Subcutaneous adipose tissue (tissue), 4 donors: ENCODE measurements around the gene PCDHGC3. TPM values are rescaled to one million over a fixed set of nuclear protein-coding genes. Genes with fewer than 3 reads are reported as not detected.

Experiments
- total RNA-seq, 4 donors: library from RNA; depleted of rRNA; stranded (reverse); fragments of >200 nt; gene quantifications; one replicate each; pipeline ENCODE4 v1.1.0, GENCODE V29; 2016
- TF ChIP-seq, protein P1 (sequence below): fragments of 450-650 bp; IDR thresholded peaks from one replicate; pipeline ENCODE4 v1.5.1; 2016; ENCODE audit warnings: low read depth, mild to moderate bottlenecking, control low read depth, antibody characterized with exemption, moderate library complexity

PCDHGC3 gene
- total RNA-seq, 4 donors from 2014 or later, result 16.5 to 35.4 (median 30.4) TPM

DNA sequence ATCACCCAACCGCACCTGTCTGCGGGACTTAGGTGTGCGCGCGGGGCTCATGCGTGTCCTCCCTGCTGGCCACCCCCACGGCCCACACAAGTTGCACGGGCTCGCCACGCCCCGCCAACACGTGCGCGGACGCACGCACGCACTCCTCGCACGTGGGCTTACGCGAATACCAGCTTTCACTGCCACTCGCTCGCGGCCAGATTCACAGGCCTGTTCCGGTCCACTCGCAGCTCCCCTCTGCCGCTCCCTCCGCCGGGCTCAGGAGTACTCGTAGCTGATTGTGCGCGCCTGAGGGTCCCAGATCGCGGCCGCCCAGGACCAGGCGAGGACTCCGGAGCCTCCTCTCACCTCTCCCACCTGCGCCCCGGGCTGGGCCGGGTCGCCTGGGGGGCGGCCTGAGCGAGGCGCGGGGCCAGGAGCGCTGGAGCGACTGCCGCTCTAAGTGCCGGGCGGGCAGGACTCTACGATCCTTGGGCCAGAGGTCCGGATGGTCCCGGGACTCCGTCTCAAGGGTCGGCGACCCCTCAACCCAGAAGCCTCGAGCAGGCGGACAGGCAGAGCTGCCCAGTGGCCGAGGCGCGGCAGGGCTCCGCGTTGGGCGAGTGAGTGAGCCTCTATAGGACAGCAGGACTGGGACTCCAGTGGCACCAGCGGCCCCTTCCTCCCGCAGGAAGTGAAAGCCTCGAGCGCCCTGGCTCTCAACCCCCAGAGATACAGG, 16.6 kb downstream of the PCDHGC3 start:
- TF ChIP-seq, protein P1, sequence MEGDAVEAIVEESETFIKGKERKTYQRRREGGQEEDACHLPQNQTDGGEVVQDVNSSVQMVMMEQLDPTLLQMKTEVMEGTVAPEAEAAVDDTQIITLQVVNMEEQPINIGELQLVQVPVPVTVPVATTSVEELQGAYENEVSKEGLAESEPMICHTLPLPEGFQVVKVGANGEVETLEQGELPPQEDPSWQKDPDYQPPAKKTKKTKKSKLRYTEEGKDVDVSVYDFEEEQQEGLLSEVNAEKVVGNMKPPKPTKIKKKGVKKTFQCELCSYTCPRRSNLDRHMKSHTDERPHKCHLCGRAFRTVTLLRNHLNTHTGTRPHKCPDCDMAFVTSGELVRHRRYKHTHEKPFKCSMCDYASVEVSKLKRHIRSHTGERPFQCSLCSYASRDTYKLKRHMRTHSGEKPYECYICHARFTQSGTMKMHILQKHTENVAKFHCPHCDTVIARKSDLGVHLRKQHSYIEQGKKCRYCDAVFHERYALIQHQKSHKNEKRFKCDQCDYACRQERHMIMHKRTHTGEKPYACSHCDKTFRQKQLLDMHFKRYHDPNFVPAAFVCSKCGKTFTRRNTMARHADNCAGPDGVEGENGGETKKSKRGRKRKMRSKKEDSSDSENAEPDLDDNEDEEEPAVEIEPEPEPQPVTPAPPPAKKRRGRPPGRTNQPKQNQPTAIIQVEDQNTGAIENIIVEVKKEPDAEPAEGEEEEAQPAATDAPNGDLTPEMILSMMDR, result no peak

DNA sequence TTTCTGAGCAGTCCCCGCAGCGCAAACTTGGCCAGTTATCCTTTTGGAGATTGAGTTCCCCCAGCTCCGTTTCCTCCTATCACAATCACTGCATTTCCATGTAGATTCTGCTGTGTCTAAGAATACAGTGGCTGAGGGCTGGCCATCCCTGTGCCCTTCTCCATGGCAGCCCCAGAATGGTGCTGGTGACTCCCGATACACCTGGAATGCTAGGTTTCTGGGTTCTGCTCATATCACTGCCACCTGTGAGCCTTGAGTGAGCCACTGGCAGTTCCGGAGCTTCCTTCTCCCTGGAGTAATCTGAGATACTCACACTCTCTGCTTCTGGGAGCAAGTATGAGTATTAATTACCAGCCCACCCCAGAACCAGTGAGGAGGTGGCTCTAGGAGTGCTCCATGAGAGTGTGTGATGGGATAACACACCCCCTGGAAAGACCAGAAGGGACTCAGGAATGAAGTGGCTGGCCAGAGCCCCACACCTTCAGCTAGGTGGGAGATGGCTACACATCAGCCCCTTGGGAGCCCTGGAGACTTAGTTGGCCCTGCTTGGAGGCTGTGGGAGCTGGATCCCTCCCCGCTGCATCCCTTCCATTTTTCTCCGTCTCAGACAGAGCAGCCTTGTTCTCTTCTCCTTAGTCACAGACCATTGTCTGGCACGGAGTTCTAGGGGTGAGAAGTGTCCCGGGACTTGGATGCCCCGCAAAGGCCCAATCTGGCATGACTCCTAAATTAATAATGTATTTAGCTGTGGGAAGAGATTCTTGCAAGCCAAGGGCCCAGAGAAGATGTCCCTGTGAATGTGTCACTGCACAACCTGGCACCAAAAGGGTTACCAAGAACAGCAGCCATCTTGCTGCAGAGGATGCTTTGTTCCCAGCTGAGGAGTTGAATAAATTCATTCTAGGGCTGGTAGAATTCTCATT, 18.0 kb downstream of the PCDHGC3 start:
- TF ChIP-seq, protein P1, result no peak

DNA sequence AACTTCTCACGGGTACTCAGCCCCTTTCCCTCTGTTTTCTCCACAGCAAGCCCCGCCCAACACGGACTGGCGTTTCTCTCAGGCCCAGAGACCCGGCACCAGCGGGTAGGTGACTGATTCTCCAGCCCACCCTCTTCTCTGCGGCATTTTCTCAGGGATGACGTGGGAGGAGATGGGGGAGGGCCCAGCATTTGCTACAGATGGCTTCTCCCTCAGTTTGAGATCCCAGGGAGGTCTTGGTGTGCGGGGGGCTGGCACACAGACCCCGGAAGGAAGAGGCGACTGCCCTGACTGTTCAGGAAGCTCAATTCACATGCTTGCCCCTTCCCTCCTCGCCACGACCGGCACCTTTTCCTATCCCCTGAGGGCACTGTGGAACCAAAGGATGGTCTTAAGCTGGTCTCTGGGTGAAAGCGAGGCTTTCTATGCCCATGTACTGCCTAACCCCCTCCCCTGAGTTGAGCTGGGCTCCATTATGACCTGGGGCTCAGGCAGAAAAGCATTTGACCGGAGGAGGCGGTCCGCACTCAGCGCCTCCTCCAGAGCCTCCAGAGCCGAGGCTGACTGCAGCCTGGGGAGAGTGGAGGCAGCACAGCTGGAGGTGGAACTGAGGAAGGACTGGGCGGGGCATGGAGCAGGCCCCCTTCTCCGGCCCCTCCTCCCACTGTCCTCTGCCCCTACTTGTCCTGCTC, 19.1 kb downstream of the PCDHGC3 start:
- TF ChIP-seq, protein P1, result no peak

DNA sequence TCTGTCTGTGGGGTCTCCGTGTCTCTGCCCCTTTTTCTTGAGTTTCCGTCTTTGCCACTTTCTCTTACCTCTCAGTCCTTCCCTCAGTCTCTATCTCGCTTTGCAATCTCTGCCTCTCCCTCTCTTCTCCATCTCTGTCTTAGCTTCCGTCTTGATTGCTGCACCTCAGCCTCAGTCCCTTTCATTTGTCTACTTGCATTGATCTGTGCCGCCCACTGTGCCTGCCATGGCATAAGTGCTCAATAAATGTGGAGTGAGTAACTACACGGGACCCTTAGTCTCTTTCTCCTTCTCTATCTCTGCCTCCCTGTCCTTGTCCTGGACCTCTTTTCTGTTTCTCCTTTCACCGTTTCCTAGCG, 19.7 kb downstream of the PCDHGC3 start:
- TF ChIP-seq, protein P1, result no peak

DNA sequence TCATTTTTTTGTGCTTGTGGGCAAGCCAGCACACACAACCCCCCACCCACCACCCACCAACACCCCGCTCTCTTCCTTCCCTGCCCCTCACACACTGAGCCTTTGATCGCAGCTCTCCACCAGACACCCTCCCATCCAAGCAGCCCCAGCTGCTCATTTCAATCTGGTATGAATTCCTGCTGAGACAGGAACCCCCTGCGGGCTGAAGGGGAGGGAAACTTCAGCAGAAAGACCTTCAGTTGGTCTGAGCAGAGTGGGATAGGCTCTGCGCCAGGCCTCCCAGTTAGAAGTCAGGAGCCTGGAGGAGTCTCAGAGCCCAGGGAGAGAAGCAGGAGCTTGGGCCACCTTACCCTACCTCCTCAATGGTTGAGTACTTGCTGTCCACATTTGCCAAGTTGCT, 20.3 kb downstream of the PCDHGC3 start:
- TF ChIP-seq, protein P1, result no peak

DNA sequence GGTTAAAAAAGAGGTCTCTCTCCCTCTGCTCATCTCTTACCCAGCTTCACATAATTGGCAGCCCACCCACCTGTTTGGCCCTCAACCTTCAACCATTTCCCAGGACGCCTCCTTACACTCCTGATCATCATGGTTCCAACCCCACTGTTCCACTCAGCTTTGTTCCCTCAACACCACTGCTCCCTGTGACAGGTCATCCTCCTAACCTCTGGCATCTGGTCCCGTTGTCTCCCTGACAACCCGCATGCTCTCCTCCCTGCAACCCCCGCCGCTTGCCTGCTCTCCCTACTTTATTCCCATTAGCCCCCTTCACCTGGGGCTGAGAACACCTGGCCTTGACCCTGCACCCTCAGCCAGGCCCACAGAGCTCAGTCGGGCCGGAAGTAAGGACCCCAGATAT, 26.0 kb downstream of the PCDHGC3 start:
- TF ChIP-seq, protein P1, result no peak

DNA sequence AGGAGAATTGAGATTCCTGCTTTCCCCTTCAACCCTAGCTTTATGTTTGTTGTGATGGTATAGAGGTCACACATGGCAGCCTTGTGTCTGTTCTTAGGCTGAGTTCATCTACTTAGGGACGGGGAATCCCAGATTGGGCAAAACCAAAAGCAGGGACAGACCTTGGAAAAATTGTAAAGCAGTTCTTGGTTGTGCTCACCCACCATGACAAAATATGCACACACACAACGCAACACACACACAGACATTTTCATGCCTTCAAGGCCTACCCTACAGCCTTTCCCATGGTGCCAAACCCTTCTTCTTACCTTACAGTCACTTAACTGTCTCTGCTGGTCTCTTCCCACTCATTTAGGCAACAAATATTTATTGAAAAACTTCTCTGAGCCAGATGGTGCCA, 27.9 kb downstream of the PCDHGC3 start:
- TF ChIP-seq, protein P1, result no peak
